Vagina (tissue), 2 donors: ENCODE data around the gene FRRS1L. TPM values are rescaled to one million over a fixed set of nuclear protein-coding genes. Genes with fewer than 3 reads are reported as not detected.
A peak's percentile ranks its signal among the peaks of the same experiment; 100 is the strongest.

ENCODE experiments used
- DNase-seq, 2 donors: peaks; one replicate each; pipeline ENCODE4 v3.0.0-alpha.2; 2017; ENCODE audit errors: extremely low spot score in 2 of 2
- H3K27ac ChIP-seq: fragments of 200-600 bp; sonication (generic); one replicate; pipeline ENCODE4 v1.5.1; 2019
- H3K27me3 ChIP-seq: fragments of 200-600 bp; sonication (generic); one replicate; pipeline ENCODE4 v1.5.1; 2019
- H3K36me3 ChIP-seq, 2 donors: fragments of 200-600 bp; sonication (generic); one replicate each; pipeline ENCODE4 v1.5.1; 2017 to 2019
- H3K4me1 ChIP-seq: fragments of 200-600 bp; sonication (generic); one replicate; pipeline ENCODE4 v1.5.1; 2019
- H3K4me3 ChIP-seq, 2 donors: fragments of 200-600 bp; sonication (generic); 1 replicate in 1 of 2; 2 replicates in 1 of 2; pipeline ENCODE4 v1.5.1; 2016 to 2019
- H3K9me3 ChIP-seq: fragments of 200-600 bp; sonication (generic); one replicate; pipeline ENCODE4 v1.5.1; 2019
- POLR2A ChIP-seq, 2 donors: fragments of 450-650 bp; IDR thresholded peaks; one replicate each; pipeline ENCODE4 v1.6.1; 2017; ENCODE audit warnings: antibody characterized with exemption in 2 of 2, mild to moderate bottlenecking in 2 of 2, moderate library complexity in 2 of 2
- POLR2AphosphoS5 ChIP-seq, 2 donors: sonication (generic); formaldehyde crosslinking; IDR thresholded peaks; one replicate each; pipeline ENCODE4 v1.9.0; 2017; ENCODE audit warnings: antibody characterized with exemption in 2 of 2, mild to moderate bottlenecking in 2 of 2, low read depth in 1 of 2; ENCODE audit not compliant: insufficient read depth in 1 of 2
- intact Hi-C: fragments of 100-400 bp; cut with DNase I; formaldehyde crosslinking; loops from one replicate; pipeline ENCODE4 v1.15.1; 2023
- total RNA-seq: library from RNA; depleted of rRNA; stranded (reverse); fragments of >200 nt; gene quantifications from one replicate; pipeline ENCODE4 v1.2.3, GENCODE V29; 2016
- TF ChIP-seq, protein P1 (sequence below), 3 experiments: fragments of 450-650 bp in 2 of 3; fragments of 200-600 bp in 1 of 3; sonication (generic) in 1 of 3; IDR thresholded peaks; one replicate each; pipeline ENCODE4 v1.5.1; 2017 to 2019; ENCODE audit warnings: antibody characterized with exemption in 3 of 3, mild to moderate bottlenecking in 2 of 3, moderate library complexity in 2 of 3

Gene FRRS1L
- total RNA-seq, 1 donor from 2014 or later, result 2.2 TPM

DNA sequence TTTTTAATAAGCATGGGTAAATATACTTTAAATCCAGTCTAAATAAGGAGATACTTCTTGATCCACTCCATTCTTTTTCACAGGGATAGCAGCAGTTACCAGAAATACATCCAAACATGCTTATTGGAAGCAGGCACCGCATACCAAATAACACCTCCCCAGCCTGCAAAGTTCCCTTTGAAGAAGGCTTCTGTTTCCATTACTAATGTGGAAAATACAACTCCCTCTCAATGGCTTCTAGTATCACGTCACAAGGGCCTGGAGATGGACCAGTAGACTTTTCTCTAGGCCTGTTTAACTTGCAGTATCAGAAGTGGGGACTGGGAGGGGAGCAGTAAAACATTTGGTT lies 68.1 kb downstream of the FRRS1L start:
- TF ChIP-seq POLR2AphosphoS5 (IDR thresholded peaks at IDR 0.05; ENCODE audit: insufficient read depth in 1 of 2, low read depth in 1 of 2), result no peak
- TF ChIP-seq, protein P1, sequence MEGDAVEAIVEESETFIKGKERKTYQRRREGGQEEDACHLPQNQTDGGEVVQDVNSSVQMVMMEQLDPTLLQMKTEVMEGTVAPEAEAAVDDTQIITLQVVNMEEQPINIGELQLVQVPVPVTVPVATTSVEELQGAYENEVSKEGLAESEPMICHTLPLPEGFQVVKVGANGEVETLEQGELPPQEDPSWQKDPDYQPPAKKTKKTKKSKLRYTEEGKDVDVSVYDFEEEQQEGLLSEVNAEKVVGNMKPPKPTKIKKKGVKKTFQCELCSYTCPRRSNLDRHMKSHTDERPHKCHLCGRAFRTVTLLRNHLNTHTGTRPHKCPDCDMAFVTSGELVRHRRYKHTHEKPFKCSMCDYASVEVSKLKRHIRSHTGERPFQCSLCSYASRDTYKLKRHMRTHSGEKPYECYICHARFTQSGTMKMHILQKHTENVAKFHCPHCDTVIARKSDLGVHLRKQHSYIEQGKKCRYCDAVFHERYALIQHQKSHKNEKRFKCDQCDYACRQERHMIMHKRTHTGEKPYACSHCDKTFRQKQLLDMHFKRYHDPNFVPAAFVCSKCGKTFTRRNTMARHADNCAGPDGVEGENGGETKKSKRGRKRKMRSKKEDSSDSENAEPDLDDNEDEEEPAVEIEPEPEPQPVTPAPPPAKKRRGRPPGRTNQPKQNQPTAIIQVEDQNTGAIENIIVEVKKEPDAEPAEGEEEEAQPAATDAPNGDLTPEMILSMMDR (IDR thresholded peaks at IDR 0.05), result no peak
- TF ChIP-seq POLR2A (IDR thresholded peaks at IDR 0.05), result no peak
- intact Hi-C loops, result no loop called here
- peak overlapping the region; percentile 60 for H3K27ac ChIP-seq
- H3K36me3 ChIP-seq, result peaks cover 0 to 10% of the 10 kb centered on the region in 2 donors
- no peaks in the 10 kb centered on the region for H3K9me3 ChIP-seq
- peaks cover 61% of the 10 kb centered on the region for H3K4me1 ChIP-seq
- DNase-seq, result no peak
- H3K4me3 ChIP-seq, result no peak overlapping the region
- no peaks in the 10 kb centered on the region for H3K27me3 ChIP-seq

DNA sequence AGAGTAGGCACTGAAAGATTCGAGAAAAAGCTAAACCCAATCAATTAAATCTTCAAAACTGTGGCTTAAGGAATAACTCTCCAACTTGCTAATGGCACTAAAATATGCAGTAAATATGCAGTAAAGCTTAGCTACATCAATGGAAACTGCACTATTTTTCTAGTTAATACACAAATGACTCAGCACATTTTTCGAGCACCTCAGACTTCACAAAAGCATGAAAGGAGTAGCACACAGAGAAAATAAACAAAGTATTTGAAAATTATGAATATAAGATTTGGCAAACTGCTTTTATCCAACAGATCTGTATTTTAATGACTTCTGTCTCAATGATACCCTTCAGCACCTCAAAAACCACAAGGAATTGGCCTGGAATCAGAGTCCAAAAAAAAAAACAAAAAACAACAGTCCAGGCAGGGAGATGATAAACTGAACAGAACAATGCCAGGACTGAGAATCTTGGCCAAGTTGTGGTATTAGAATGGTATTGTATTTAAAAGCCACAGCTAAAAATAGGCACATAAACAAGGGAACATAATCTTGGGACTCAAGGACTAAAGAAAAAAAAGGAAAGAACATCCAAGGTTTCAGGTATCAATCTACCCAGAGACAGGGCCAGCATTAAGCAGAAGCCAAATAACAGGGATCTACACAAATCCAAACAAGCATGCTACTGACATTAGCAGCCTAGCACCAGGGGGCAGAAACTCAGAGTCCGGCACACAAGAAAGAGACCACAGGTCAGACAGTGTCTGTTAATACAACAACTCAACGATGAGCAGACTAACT lies 68.7 kb downstream of the FRRS1L start:
- TF ChIP-seq POLR2AphosphoS5 (IDR thresholded peaks at IDR 0.05; ENCODE audit: insufficient read depth in 1 of 2, low read depth in 1 of 2), result peak in 1 of 2 donors; percentile 29
- TF ChIP-seq, protein P1 (IDR thresholded peaks at IDR 0.05), result no peak
- intact Hi-C loops, result no loop called here
- H3K4me1 ChIP-seq, result peaks cover 61% of the 10 kb centered on the region

DNA sequence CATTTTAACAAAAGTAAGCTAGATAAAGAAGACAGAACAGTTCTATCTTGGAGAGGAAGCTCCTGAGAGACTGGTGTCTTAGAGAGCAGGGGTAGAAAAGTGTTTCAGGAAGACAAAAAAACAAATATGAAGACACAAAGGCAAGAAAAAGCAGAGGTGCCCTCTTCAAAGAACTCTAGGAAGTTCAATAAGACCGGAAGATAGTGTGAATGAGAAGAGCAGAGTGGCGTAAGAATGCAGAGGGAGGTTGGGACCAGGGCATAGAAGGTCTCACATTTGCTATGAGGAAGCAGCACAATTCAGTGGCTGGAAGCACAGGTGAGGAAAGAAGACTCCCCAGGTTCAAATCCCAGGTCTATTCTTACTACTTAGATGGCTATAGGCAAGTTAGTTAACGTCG lies 69.9 kb downstream of the FRRS1L start:
- peaks cover 50% of the 10 kb centered on the region for H3K4me1 ChIP-seq
- no peaks in the 10 kb centered on the region for H3K9me3 ChIP-seq
- H3K27me3 ChIP-seq, result no peaks in the 10 kb centered on the region
- H3K27ac ChIP-seq, result peak overlapping the region; percentile 60
- no peak overlapping the region for H3K4me3 ChIP-seq
- peaks cover 0 to 15% of the 10 kb centered on the region in 2 donors for H3K36me3 ChIP-seq
- intact Hi-C loops, result no loop called here
- DNase-seq, result no peak
- TF ChIP-seq POLR2AphosphoS5 (IDR thresholded peaks at IDR 0.05; ENCODE audit: insufficient read depth in 1 of 2, low read depth in 1 of 2) (no peak), POLR2A (IDR thresholded peaks at IDR 0.05) (no peak)
- TF ChIP-seq, protein P1 (IDR thresholded peaks at IDR 0.05), result no peak

More for the DNA sequence above, 68.7 kb downstream of the FRRS1L start:
- Histone ChIP-seq H3K27ac (peak overlapping the region; percentile 60), H3K27me3 (no peaks in the 10 kb centered on the region), H3K36me3 (peaks cover 0 to 10% of the 10 kb centered on the region in 2 donors), H3K4me3 (no peak overlapping the region), H3K9me3 (no peaks in the 10 kb centered on the region)
- DNase-seq, result no peak

DNA sequence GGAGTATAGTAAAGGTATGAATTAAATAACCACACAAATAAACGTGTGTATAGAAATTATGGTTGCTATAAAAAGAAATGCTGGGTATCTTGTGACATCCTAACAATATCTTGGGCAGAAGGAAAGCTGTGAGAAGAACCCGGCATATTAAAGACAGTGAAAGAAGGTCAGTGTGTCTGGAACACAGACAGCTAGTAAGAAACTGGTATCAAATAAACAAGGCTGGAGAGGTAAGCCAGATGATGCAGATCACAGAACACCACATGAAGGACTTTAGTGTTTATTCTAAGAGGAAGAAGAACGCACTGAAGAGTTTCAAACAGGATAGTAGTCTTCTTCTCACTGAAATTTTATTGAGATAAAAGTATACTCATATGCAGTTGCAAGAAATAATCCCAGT lies 71.7 kb downstream of the FRRS1L start:
- H3K27ac ChIP-seq, result no peak overlapping the region
- H3K36me3 ChIP-seq, result peaks cover 0 to 33% of the 10 kb centered on the region in 2 donors
- TF ChIP-seq POLR2A (IDR thresholded peaks at IDR 0.05), result no peak
- no peak for TF ChIP-seq POLR2AphosphoS5 (IDR thresholded peaks at IDR 0.05; ENCODE audit: insufficient read depth in 1 of 2, low read depth in 1 of 2)
- TF ChIP-seq, protein P1 (IDR thresholded peaks at IDR 0.05), result no peak
- H3K4me3 ChIP-seq, result no peak overlapping the region
- H3K9me3 ChIP-seq, result no peaks in the 10 kb centered on the region
- peaks cover 36% of the 10 kb centered on the region for H3K4me1 ChIP-seq
- no peak for DNase-seq
- intact Hi-C loops, result no loop called here
- H3K27me3 ChIP-seq, result no peaks in the 10 kb centered on the region

DNA sequence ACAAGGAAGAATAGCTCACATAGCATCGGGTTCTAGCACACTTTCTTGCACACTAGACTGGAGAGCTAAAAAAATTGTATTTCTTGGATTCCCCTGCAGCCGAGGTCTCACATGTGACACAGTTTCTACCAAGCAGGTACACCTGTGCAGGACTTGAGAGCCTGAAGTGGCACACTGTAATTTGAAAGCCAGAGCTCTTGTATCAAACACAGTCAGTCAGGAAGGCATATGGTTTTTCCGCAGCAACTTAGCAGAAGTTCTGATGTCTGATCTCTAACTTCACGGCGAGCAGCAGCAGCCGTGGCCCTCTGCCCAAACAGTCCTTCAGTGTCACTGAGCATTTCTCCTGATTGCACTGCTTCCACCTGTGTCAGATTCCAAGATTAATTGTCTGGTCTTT lies 72.8 kb downstream of the FRRS1L start:
- Histone ChIP-seq H3K27me3 (no peaks in the 10 kb centered on the region), H3K4me1 (peaks cover 25% of the 10 kb centered on the region), H3K27ac (no peak overlapping the region), H3K36me3 (peaks cover 0 to 40% of the 10 kb centered on the region in 2 donors), H3K4me3 (no peak overlapping the region), H3K9me3 (no peaks in the 10 kb centered on the region)
- TF ChIP-seq POLR2AphosphoS5 (IDR thresholded peaks at IDR 0.05; ENCODE audit: insufficient read depth in 1 of 2, low read depth in 1 of 2), result no peak
- TF ChIP-seq, protein P1 (IDR thresholded peaks at IDR 0.05), result no peak
- no peak for TF ChIP-seq POLR2A (IDR thresholded peaks at IDR 0.05)
- intact Hi-C loops, result no loop called here
- no peak for DNase-seq
